ENCODE results near the gene RGS18.

DNA sequence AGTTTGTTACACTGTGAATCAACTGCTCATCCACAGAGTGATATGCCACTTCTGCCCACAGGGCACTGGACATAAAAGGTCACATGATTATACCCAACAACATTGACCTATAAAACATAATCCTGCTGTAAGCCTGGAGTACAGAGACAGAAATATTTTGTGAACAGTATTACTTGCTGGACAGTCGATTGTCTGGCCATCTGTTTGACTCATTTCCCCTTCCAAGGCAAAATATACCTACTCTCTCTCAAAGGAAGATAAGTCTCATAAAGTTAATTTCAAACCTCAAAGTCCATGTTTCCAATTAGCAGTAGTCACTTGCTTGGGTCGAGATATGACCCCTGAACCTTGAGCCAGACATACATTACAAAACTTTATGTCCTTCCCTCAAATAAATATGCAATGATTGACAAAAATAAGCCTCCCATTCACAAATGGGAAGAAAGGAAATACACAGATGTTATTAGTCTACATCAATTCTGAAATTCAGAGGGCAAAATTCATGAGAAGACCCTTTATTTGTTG is 39.3 kb upstream of the RGS18 start:
- TF ChIP-seq CTCF (IDR thresholded peaks at IDR 0.05; ENCODE audit: low read length) (no peak), EZH2 (IDR thresholded peaks at IDR 0.05; ENCODE audit: borderline replicate concordance, low read length) (no peak)

Data from OCI-LY1 (cell line).